ENCODE results near the gene FDPS. TPM values are rescaled to one million over a fixed set of nuclear protein-coding genes. Genes with fewer than 3 reads are reported as not detected.
"Not testable (repeated sequence)": the region's sequence is repeated elsewhere in the genome, so short reads cannot be mapped to it uniquely, and the experiment has no call there.

The FDPS gene
- total RNA-seq, 5 donors from 2014 or later (not counting 1 experiment from before 2014, with no cell fraction given), result 66.7 to 100 (median 93.0) TPM

DNA sequence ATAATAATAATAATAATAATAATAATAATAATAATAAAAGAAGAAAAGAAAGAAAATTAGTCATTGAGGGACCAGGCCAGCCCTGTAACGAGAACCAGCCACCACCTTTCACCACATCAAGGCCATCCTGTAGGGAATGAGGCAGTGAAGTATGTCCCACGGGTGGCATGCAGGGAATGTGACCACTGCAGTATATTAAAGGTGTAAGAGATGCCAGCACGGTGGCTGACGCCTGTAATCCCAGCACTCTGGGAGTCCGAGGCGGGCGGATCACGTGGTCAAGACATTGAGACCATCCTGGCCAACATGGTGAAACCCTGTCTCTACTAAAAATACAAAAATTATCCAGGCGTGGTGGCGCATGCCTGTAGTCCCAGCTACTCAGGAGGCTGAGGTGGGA is 17.7 kb upstream of the FDPS start:
- WGBS (ENCODE audit: insufficient coverage), result 86% methylated on average over 3 of the region's 10 CpGs
- not testable (repeated sequence) for H3K27ac Mint-ChIP-seq

DNA sequence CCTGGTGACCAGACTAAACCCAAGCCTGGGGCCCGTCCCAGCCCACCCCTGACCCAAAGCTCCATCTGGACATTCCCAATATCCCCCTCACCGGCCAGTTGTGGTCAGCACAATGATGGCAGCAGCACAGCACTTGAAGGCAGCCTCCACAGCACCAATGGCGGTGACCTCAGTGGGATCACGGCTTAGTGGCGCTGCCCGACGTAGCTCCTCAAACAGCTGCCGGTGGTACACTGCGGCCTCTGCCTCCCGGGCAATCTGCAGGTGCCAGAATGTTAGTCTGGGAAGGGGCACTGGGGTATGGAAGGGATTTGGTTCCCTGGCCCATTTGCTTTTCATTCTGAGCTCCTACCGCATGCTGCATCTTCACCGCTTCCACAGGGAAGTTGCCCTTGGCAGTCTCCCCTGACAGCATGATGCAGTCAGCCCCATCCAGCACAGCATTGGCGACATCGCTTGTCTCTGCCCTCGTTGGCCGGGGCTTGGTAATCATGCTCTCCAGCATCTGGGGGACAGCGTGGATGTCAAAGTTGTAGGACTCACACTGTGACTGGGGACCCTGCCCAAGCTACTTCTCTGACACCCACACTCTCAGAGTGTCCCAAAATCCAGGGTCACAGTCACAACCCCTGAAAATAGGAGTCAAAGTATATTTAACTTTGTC is 15.4 kb upstream of the FDPS start:
- H3K27ac Mint-ChIP-seq, result no peak overlapping the region
- no peak for DNase-seq
- ChIA-PET POLR2A (interaction anchor here in 1 of 2 donors (0.6 kb wide), 1 partner anchor 184 kb away, joined by 3 read pairs; no protein-coding TSS in a partner anchor), CTCF (no interaction called here)
- ATAC-seq (replicated peaks in 1 of 4), result no peak
- H3K27me3 ChIP-seq (replicated peaks in 1 of 2; ENCODE audit: control insufficient read depth in 2 of 2, extremely low read depth in 1 of 2, insufficient read depth in 2 of 2, low read length in 1 of 2), result peaks cover 7 to 48% of the 10 kb centered on the region in 2 experiments
- no peaks in the 10 kb centered on the region for H3K9me3 ChIP-seq
- H3K4me3 ChIP-seq (ENCODE audit: control insufficient read depth in 1 of 2, extremely low read depth in 1 of 2, low read length in 1 of 2), result no peak overlapping the region
- H3K4me1 ChIP-seq (ENCODE audit: control insufficient read depth in 1 of 2, extremely low read depth in 1 of 2, insufficient read depth in 2 of 2, low read length in 2 of 2), result peaks cover 0 to 7% of the 10 kb centered on the region in 2 experiments
- H3K27me3 Mint-ChIP-seq, result peaks cover 30 to 40% of the 10 kb centered on the region in 2 donors
- H3K27ac ChIP-seq (ENCODE audit: low read length), result no peak overlapping the region
- H3K36me3 Mint-ChIP-seq, result no peaks in the 10 kb centered on the region
- H3K36me3 ChIP-seq (ENCODE audit: control insufficient read depth in 2 of 2, extremely low read depth in 1 of 2, insufficient read depth in 1 of 2, low read length in 1 of 2), result no peaks in the 10 kb centered on the region
- no peak overlapping the region for H3K4me3 Mint-ChIP-seq
- H3K9me3 Mint-ChIP-seq, result no peaks in the 10 kb centered on the region
- peaks cover 4 to 6% (median 5%) of the 10 kb centered on the region in 3 donors for H3K4me1 Mint-ChIP-seq
- WGBS (ENCODE audit: insufficient coverage), result 91% methylated on average over 16 of the region's 17 CpGs

More for the DNA sequence above, 17.7 kb upstream of the FDPS start:
- POLR2A ChIA-PET; H3K4me3 ChIP-seq (ENCODE audit: control insufficient read depth in 1 of 2, extremely low read depth in 1 of 2, low read length in 1 of 2); DNase-seq; ATAC-seq (replicated peaks in 1 of 4); H3K36me3 ChIP-seq (ENCODE audit: control insufficient read depth in 2 of 2, extremely low read depth in 1 of 2, insufficient read depth in 1 of 2, low read length in 1 of 2); CTCF ChIA-PET; H3K4me1 ChIP-seq (ENCODE audit: control insufficient read depth in 1 of 2, extremely low read depth in 1 of 2, insufficient read depth in 2 of 2, low read length in 2 of 2); H3K4me1 Mint-ChIP-seq; H3K9me3 Mint-ChIP-seq; H3K9me3 ChIP-seq; H3K36me3 Mint-ChIP-seq; H3K4me3 Mint-ChIP-seq; H3K27ac ChIP-seq (ENCODE audit: low read length): not testable (repeated sequence)
- H3K27me3 ChIP-seq (replicated peaks in 1 of 2; ENCODE audit: control insufficient read depth in 2 of 2, extremely low read depth in 1 of 2, insufficient read depth in 2 of 2, low read length in 1 of 2), result peaks cover 5 to 45% of the 10 kb centered on the region in 2 experiments
- H3K27me3 Mint-ChIP-seq, result peaks cover 13 to 26% of the 10 kb centered on the region in 2 donors

DNA sequence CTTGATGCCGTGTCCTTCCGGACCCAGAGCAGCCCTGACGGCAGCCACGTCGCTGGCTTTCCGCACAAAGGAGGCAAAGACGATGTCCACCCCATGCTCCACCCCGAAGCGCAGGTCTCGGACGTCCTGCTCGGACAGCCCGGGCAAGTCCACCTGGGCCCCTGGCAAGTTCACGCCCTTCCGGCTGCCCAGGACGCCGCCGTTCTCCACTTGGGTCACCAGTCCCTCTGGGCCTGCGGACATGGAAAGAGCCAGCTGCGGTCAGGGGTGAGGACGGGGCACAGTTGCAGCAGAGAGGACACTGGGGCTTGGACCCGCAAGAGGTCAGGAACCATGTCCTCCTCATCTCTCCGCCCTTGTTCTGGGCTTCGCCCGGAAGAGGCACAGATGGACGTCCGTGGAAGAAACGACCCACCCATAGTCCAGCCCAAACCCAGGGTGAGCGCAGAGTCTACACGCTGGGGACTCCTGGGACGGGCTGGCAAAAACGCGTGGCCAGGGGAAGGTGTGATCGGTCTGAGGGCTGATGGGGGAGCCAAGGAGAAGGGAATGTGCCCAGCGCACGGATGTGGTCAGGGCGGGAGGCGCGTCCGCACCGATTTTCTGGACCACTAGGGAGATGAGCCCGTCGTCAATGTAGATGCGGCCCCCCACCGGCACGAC is 14.0 kb upstream of the FDPS start:
- Mint-ChIP-seq H3K27me3 (peaks cover 30 to 42% of the 10 kb centered on the region in 2 donors), H3K36me3 (no peaks in the 10 kb centered on the region), H3K4me3 (no peak overlapping the region), H3K9me3 (no peaks in the 10 kb centered on the region), H3K4me1 (peaks cover 4 to 6% (median 5%) of the 10 kb centered on the region in 3 donors), H3K27ac (peak overlapping the region in 1 of 2 donors; percentile 31)
- DNase-seq (no peak), ATAC-seq (replicated peaks in 1 of 4) (no peak)
- Histone ChIP-seq H3K4me3 (ENCODE audit: control insufficient read depth in 1 of 2, extremely low read depth in 1 of 2, low read length in 1 of 2) (no peak overlapping the region), H3K27me3 (replicated peaks in 1 of 2; ENCODE audit: control insufficient read depth in 2 of 2, extremely low read depth in 1 of 2, insufficient read depth in 2 of 2, low read length in 1 of 2) (peaks cover 7 to 48% of the 10 kb centered on the region in 2 experiments), H3K4me1 (ENCODE audit: control insufficient read depth in 1 of 2, extremely low read depth in 1 of 2, insufficient read depth in 2 of 2, low read length in 2 of 2) (peaks cover 0 to 7% of the 10 kb centered on the region in 2 experiments), H3K27ac (ENCODE audit: low read length) (no peak overlapping the region), H3K9me3 (no peaks in the 10 kb centered on the region), H3K36me3 (ENCODE audit: control insufficient read depth in 2 of 2, extremely low read depth in 1 of 2, insufficient read depth in 1 of 2, low read length in 1 of 2) (no peaks in the 10 kb centered on the region)
- POLR2A ChIA-PET, result no interaction called here
- CTCF ChIA-PET, result no interaction called here
- WGBS (ENCODE audit: insufficient coverage), result 38% methylated on average over 38 of the region's 46 CpGs

DNA sequence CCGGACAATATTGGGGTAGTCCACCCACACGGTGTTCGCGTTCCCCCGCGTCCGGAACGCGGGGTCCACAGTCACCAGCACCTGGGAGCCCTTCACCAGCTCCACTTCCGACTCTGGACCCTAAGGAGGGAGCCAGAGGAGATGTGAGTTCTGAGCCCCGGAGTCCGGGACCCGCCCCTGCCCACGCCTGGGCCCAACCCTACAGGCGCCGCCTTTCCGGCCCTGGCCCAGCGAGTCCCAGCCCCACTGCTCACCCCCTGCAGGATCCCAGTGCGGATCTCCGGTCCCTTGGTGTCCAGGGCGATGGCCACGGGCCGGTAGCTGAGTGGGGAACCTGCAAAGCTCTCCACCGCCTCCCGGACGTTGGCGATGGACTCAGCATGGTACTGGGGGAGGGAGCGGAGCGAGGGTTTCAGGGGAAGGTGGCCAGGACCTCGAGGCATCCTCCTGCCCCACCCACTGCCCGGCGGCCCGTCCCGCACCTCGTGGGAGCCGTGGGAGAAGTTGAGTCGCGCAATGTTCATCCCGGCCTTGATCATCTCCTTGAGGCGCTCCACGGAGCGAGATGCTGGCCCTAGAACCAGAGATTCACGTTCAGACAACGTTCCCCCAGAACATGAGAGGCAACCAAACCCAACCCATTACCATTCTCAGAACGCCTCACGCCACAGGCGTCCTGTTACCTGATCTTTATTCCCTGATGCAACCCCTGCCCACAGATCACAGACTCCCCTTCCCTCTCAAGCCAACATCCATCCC is 13.3 kb upstream of the FDPS start:
- Mint-ChIP-seq H3K27ac (no peak overlapping the region), H3K4me3 (no peak overlapping the region), H3K4me1 (peaks cover 4 to 6% (median 5%) of the 10 kb centered on the region in 3 donors), H3K36me3 (no peaks in the 10 kb centered on the region), H3K27me3 (peaks cover 30 to 39% of the 10 kb centered on the region in 2 donors), H3K9me3 (no peaks in the 10 kb centered on the region)
- POLR2A ChIA-PET, result no interaction called here
- Histone ChIP-seq H3K4me3 (ENCODE audit: control insufficient read depth in 1 of 2, extremely low read depth in 1 of 2, low read length in 1 of 2) (no peak overlapping the region), H3K27me3 (replicated peaks in 1 of 2; ENCODE audit: control insufficient read depth in 2 of 2, extremely low read depth in 1 of 2, insufficient read depth in 2 of 2, low read length in 1 of 2) (peaks cover 7 to 45% of the 10 kb centered on the region in 2 experiments), H3K27ac (ENCODE audit: low read length) (no peak overlapping the region), H3K36me3 (ENCODE audit: control insufficient read depth in 2 of 2, extremely low read depth in 1 of 2, insufficient read depth in 1 of 2, low read length in 1 of 2) (no peaks in the 10 kb centered on the region), H3K9me3 (no peaks in the 10 kb centered on the region), H3K4me1 (ENCODE audit: control insufficient read depth in 1 of 2, extremely low read depth in 1 of 2, insufficient read depth in 2 of 2, low read length in 2 of 2) (peaks cover 0 to 7% of the 10 kb centered on the region in 2 experiments)
- DNase-seq (no peak), ATAC-seq (replicated peaks in 1 of 4) (peak in 1 of 4 experiments; percentile 49)
- CTCF ChIA-PET, result no interaction called here
- WGBS (ENCODE audit: insufficient coverage), result 28% methylated on average over 41 of the region's 47 CpGs

DNA sequence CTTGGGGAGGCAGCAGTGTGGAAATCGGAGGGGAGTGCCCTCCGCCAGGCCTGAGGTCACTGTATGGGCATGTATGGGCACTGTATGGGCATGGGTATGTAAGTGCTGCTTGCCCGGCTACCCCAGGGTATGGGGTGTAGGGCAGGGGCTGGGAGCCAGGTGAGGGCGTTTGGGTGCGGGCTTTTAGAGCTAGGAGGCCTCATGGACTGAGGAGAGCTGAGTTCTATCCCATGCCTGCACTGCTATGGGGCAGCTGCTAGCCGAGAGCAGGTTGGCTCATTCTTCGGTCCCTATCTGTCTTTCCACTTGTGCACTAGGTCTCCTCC is 12.8 kb upstream of the FDPS start:
- H3K9me3 ChIP-seq, result no peaks in the 10 kb centered on the region
- ATAC-seq (replicated peaks in 1 of 4) (no peak), DNase-seq (no peak)
- H3K27me3 Mint-ChIP-seq, result peaks cover 30 to 39% of the 10 kb centered on the region in 2 donors
- no peaks in the 10 kb centered on the region for H3K36me3 ChIP-seq (ENCODE audit: control insufficient read depth in 2 of 2, extremely low read depth in 1 of 2, insufficient read depth in 1 of 2, low read length in 1 of 2)
- no peaks in the 10 kb centered on the region for H3K36me3 Mint-ChIP-seq
- WGBS (ENCODE audit: insufficient coverage), result 85% methylated on average over 3 of the region's 7 CpGs
- H3K4me1 Mint-ChIP-seq, result peaks cover 4 to 6% (median 5%) of the 10 kb centered on the region in 3 donors
- H3K27ac ChIP-seq (ENCODE audit: low read length), result no peak overlapping the region
- peaks cover 7 to 48% of the 10 kb centered on the region in 2 experiments for H3K27me3 ChIP-seq (replicated peaks in 1 of 2; ENCODE audit: control insufficient read depth in 2 of 2, extremely low read depth in 1 of 2, insufficient read depth in 2 of 2, low read length in 1 of 2)
- H3K27ac Mint-ChIP-seq, result no peak overlapping the region
- peaks cover 0 to 7% of the 10 kb centered on the region in 2 experiments for H3K4me1 ChIP-seq (ENCODE audit: control insufficient read depth in 1 of 2, extremely low read depth in 1 of 2, insufficient read depth in 2 of 2, low read length in 2 of 2)
- POLR2A ChIA-PET, result no interaction called here
- H3K9me3 Mint-ChIP-seq, result no peaks in the 10 kb centered on the region
- CTCF ChIA-PET, result no interaction called here
- no peak overlapping the region for H3K4me3 Mint-ChIP-seq
- H3K4me3 ChIP-seq (ENCODE audit: control insufficient read depth in 1 of 2, extremely low read depth in 1 of 2, low read length in 1 of 2), result no peak overlapping the region

DNA sequence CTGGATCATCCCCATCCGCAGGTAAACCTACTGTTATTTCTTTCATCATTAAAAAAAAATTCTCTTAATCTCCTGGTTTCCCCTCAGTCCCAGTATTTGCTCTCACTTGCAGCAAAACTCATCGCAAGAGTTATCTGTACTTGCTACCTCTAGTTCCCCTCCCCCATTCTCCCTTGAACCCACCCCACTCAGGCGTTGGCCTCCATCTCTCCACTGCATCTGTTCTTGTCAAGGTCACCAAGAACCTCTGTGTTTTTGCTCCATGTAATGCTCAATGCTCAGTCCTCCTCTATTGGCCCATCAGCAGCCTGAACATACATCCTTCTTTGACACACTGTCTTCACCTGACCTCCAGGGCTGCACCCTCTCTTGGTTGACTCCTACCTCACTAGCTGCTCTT is 12.0 kb upstream of the FDPS start:
- 74% methylated on average over 3 of the region's 3 CpGs for WGBS (ENCODE audit: insufficient coverage)
- Mint-ChIP-seq H3K36me3 (no peaks in the 10 kb centered on the region), H3K27me3 (peaks cover 30 to 39% of the 10 kb centered on the region in 2 donors), H3K4me1 (peaks cover 4 to 6% (median 5%) of the 10 kb centered on the region in 3 donors), H3K4me3 (no peak overlapping the region), H3K27ac (no peak overlapping the region), H3K9me3 (no peaks in the 10 kb centered on the region)
- Histone ChIP-seq H3K36me3 (ENCODE audit: control insufficient read depth in 2 of 2, extremely low read depth in 1 of 2, insufficient read depth in 1 of 2, low read length in 1 of 2) (no peaks in the 10 kb centered on the region), H3K4me1 (ENCODE audit: control insufficient read depth in 1 of 2, extremely low read depth in 1 of 2, insufficient read depth in 2 of 2, low read length in 2 of 2) (peaks cover 0 to 7% of the 10 kb centered on the region in 2 experiments), H3K9me3 (no peaks in the 10 kb centered on the region), H3K27ac (ENCODE audit: low read length) (no peak overlapping the region), H3K27me3 (replicated peaks in 1 of 2; ENCODE audit: control insufficient read depth in 2 of 2, extremely low read depth in 1 of 2, insufficient read depth in 2 of 2, low read length in 1 of 2) (peaks cover 7 to 45% of the 10 kb centered on the region in 2 experiments), H3K4me3 (ENCODE audit: control insufficient read depth in 1 of 2, extremely low read depth in 1 of 2, low read length in 1 of 2) (no peak overlapping the region)
- ChIA-PET CTCF (no interaction called here), POLR2A (no interaction called here)
- no peak for DNase-seq
- ATAC-seq (replicated peaks in 1 of 4), result no peak

All from T-cell (primary cell).